GM18873 (cell line): ENCODE measurements around the gene PRPF6.

Experiments used
- ATAC-seq: cut with Tn5 transposase; IDR thresholded peaks from one replicate; pipeline ENCODE4 v1.9.1; 2021; ENCODE audit warnings: mild to moderate bottlenecking, moderate library complexity, moderate number of reproducible peaks; ENCODE audit not compliant: unreplicated experiment, low FRiP score

The PRPF6 gene

DNA sequence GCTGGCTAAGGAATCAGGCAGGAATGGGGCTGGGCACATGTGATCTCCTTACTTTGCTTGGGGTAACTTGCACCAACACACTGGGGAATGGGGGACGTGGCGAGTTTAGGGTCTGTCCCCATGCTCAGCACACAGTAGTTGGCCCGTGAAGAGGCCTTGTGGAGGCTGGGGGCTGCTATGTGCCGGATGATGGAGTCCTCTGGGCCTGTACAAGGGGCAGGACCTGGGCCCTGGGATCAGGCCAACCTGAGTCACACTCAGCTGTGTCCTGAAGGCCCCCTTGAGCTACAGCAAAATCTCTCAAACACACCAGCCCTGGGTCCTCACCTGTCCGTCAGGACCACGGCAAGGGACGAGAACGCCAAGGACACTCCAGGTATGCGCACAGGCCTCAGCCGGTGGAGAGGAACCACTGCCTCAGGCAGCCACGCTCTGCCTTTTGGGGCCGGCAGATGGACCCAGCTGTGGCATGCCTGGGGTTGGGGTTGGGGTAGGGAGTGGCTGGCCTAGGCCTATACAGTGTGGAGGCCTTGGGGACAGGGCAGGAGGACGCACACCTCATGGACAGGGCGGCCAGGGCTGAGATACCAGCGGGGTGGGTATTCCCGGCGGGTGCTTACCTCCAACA lies 35.8 kb upstream of the PRPF6 start:
- no peak for ATAC-seq

GRCh38 chr20:63945921-63946920 lies 34.7 kb upstream of the PRPF6 start:
- no peak for ATAC-seq

- ATAC-seq, result no peak
Observed at GRCh38 chr20:63946986-63947637, 33.8 kb upstream of the PRPF6 start.

GRCh38 chr20:63947638-63948456 lies 33.1 kb upstream of the PRPF6 start:
- no peak for ATAC-seq

DNA sequence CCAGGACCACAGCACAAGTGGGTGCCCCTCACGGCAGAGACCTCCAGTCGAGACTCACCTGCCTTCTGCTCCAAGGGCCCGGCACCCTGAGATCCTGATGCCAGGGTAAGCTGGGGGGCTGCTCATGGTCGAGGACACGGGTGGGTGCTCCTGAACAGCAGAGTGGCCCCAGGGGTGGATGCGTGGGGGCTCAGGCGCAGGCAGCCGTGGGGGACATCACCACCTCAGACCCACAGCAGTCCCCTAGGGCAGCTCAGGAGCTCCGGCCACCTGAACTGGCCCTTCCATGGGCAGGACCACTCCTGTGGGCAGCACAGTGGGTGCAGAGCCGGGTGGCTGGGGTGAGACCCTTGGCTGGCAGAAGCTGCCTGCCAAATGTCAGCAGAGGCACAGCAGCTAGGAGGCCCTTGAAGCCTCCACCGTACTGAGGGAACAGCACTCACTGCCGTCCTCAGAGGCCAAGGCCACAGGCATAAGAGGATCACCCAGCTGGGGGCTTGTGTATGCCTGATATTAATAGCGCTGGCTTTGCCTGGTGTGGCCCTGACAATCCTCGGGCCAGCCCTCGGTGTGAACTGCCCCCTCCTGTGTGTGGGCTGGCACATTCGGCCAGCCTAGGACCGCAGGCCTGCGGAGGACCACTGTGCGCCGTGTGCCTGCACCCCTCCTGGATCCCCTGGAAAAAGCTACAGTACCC lies 30.1 kb upstream of the PRPF6 start:
- no peak for ATAC-seq

DNA sequence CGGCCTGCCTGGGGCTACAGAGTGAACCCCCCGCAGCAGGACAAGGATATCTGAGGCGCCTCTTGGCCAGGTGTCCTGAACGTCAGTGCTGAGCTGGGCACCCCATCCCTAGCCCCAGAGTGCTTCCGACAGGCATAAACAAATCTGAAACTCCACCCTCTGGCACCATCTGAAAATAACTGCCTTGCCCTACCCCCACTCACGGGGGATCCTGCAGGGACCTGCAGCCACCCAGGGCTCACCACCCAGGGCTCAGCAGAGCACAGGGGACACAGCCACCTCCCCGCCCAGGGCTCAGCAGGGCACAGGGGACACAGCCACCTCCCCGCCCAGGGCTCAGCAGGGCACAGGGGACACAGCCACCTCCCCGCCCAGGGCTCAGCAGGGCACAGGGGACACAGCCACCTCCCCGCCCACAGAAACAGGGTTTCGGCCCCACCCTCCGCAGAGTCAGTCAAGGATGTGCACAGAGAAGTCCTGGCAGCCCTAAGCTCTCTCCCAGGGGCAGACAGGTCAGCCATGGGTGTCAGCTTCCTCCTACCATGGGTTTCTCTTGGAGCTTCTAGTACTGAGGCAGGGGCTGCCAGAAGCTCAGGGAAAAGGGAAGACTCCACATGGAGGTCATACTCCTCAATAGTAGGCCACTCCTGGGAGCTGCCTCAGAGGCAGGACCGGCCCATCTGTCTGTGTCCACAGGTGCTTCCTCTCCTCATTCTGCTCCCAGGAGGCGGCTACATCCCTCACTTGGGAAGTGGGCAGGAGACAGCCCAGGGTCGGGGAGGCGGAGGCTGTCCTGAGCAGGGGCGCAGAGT lies 29.3 kb upstream of the PRPF6 start:
- ATAC-seq, result no peak

GRCh38 chr20:63952210-63952535 lies 28.8 kb upstream of the PRPF6 start:
- no peak for ATAC-seq

DNA sequence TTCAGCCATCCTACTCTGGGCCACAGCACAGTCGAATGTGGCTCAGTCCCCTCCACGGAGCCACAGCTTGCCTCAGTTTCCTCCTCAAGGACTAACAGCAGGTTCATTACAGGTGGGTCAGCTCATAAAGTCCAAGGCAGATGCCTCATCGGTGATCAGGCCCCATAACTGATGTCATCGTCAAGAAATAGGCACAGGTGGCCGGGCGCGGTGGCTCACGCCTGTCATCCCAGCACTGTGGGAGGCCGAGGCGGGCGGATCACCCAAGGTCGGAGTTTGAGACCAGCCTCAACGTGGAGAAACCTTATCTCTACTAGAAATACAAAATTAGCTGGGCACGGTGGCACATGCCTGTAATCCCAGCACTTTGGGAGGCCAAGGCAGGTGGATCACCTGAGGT lies 28.2 kb upstream of the PRPF6 start:
- ATAC-seq, result no peak

DNA sequence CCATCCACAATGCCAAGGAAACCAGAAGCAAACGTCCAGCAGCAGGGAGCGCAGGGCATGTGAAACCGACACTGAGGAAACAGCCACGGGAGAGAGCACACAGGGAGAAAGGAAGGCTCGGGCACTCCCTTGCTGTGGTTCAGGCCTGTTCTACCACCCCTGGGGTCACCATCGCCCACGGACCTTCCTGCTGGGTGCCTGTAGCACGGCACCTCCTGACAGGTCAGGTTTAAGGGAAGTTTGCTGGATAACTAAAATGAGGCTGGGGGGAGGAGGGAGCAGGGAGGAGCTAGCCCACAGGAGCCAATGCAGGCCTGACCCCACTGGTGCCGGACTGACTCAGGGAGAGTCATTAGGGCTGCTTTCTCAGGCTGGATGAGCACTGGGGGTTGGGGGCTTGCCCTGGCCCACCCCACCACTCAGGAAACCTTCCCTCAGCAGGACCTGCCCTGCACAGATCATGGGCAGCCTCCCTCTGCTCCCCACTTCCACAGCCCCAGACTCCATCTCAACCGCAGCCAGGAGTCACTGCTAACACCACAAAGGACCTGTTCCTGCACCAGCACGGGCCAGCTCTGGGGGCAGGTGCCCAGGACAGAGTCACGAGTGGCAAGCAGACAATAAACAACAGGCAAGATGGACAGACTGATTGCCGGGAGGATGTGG lies 27.0 kb upstream of the PRPF6 start:
- no peak for ATAC-seq

DNA sequence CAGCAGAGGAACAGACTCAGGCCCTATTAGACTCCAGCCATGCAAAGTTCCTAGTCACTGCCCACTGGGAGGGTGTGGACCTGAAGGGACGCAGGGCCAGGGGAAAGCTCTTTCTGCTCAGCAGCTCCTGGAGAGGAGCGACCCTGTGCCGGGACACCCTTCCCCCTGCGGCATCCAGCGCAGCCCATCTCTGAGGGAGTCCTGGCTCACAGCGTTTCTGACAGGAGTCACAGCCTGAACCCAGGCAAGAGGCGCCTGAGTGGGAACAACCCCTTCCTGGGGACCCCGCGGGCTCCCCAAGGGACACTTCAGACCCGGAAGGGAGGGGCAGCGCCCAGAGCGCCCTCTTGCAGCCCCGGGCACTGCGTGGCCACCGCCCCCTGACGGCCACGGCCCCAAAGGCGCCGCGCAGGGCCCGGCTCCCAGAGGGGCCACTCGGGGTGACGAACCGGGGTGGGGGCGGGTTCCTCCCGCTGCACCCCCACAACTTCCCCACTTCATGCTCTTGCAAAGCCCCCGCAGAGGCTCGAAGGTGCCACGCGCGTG lies 25.6 kb upstream of the PRPF6 start:
- no peak for ATAC-seq

GRCh38 chr20:63955827-63956663 lies 24.9 kb upstream of the PRPF6 start, which contains the start of gene UCKL1:
TSS of gene UCKL1 (minus strand) at chr20:63956416. CDS start at chr20:63956372, 44 bp downstream.
- ATAC-seq, result peak; percentile 54

DNA sequence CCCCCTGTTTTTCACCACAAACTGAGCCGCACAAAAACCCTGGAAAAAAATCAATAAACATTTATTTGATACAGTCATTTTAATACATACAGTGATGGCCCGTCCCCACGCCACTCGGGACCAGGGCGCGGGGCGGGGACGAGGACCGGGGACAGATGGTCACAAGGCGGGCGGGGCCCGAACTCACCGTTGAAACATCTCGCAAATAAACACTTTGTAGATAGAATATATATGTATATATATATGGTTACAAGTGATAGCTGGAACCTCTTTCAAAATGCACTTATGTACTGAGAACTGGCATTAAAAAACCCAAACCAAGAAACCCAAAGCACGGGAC lies 24.3 kb upstream of the PRPF6 start:
- no peak for ATAC-seq

DNA sequence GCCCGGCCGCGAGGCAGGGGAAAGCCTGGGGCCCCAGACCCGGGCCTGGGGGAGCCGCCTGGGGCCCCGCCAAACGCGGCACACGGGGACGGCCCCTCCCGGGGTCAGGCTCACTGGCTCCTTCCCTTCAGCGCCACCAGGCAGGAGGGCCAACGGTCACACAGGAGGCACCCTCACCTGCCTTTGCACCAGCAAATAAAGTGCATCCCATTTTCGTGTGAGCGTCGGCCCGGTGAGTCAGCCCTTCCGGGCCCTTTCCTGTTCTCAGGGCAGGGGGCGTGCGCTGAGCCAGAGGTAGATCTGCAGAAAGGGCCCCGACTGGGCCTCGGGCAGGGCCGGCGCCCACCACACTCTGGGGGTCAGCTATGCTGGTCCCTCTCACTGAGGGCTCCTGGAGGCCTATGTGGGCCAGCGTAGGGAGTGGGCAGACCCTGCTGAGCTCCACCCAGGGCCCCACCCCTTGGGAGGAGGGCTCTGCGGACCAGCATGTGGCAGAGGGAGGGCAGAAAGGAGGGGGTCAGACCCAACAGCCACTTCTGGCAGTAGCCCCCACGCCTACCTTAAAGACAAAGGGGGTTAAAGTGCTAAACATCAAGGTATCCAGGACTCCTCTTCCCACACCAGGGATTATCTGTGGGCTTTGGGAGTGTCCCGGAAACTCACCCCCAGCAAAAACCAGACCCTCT lies 23.8 kb upstream of the PRPF6 start:
- no peak for ATAC-seq

DNA sequence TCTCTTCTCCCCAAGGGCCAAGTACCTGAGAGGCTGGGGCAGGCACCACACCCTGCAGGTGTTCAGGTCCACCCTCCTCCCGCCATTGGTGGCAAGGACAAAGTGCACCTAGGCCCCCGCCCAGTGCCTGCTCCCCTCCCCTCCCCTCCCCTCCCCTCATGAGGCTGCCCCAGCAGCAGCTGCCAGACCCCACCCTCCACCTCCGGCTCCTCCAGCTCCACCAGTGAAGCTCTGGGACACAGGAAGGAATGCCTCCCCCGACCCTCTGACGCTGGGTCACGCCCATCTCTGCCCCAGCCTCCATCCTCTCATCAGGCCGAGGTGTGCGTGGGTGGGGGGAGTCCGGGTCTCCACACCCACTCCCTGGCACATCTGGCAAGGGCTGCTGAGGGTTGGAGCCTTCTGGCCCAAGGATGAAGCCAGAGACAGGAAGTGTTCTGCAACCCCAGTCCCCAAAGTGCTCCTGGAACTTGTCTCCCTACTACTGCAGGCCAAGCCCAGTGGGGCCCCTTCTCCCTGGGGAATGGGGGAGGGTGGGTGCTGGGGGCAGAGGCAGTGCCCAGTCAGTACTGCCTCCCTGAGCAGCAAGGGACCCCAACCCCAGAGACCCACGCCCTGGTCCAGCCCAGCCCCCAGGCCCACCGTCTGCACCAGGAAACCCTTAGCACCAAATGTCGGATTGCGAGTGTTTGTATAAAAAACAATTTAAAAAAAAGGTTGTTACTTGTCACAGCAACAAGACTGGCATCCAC lies 23.1 kb upstream of the PRPF6 start:
- ATAC-seq, result no peak

- no peak for ATAC-seq
Observed at GRCh38 chr20:63958471-63958870, 22.5 kb upstream of the PRPF6 start.
